GM12878 (cell line): ENCODE data around the gene DCAF12. TPM values are rescaled to one million over a fixed set of nuclear protein-coding genes. Genes with fewer than 3 reads are reported as not detected.
A peak's percentile ranks its signal among the peaks of the same experiment; 100 is the strongest.

Source experiments
- CBFB ChIP-seq: IDR thresholded peaks from 2 replicates; pipeline ENCODE4 v1.6.1; 2016; ENCODE audit warnings: antibody characterized with exemption, low read depth
- CBX5 ChIP-seq: sonication (generic); IDR thresholded peaks from 2 replicates; pipeline ENCODE4 v1.6.1; 2016; ENCODE audit warnings: low read depth, moderate library complexity, mild to moderate bottlenecking, inconsistent platforms
- CTCF ChIP-seq, 3 experiments: IDR thresholded peaks in 2 of 3; conservative IDR thresholded peaks in 1 of 3; 2 replicates each; pipeline ENCODE4 v1.5.1; 2011; ENCODE audit warnings: low read depth in 3 of 3, low read length in 3 of 3, mild to moderate bottlenecking in 3 of 3, control low read depth in 2 of 3, moderate library complexity in 2 of 3, inconsistent platforms in 1 of 3, mixed read lengths in 1 of 3; ENCODE audit not compliant: control insufficient read depth in 2 of 3, insufficient read depth in 1 of 3; ENCODE audit errors: extremely low read depth in 1 of 3
- GATAD2B ChIP-seq: fragments of 450-650 bp; conservative IDR thresholded peaks from 2 replicates; pipeline ENCODE4 v1.6.1; 2017; ENCODE audit warnings: low read depth, mild to moderate bottlenecking, moderate library complexity
- HDGF ChIP-seq: fragments of 450-650 bp; IDR thresholded peaks from 2 replicates; pipeline ENCODE4 v1.6.1; 2016; ENCODE audit warnings: antibody characterized with exemption
- IRF5 ChIP-seq: fragments of 450-650 bp; IDR thresholded peaks from 2 replicates; pipeline ENCODE4 v1.6.1; 2017; ENCODE audit warnings: borderline replicate concordance
- MTA2 ChIP-seq: fragments of 450-650 bp; IDR thresholded peaks from 2 replicates; pipeline ENCODE4 v1.6.1; 2016; ENCODE audit warnings: low read depth, mild to moderate bottlenecking, moderate library complexity
- NFXL1 ChIP-seq: fragments of 450-650 bp; IDR thresholded peaks from 2 replicates; pipeline ENCODE4 v1.6.1; 2017; ENCODE audit warnings: antibody characterized with exemption, mild to moderate bottlenecking, borderline replicate concordance
- NKRF ChIP-seq: fragments of 450-650 bp; conservative IDR thresholded peaks from 2 replicates; pipeline ENCODE4 v1.6.1; 2017; ENCODE audit warnings: mild to moderate bottlenecking, moderate library complexity
- PKNOX1 ChIP-seq: fragments of 450-650 bp; IDR thresholded peaks from 2 replicates; pipeline ENCODE4 v1.6.1; 2016; ENCODE audit warnings: mild to moderate bottlenecking
- POLR2AphosphoS5 ChIP-seq: IDR thresholded peaks from 2 replicates; pipeline ENCODE4 v1.6.1; 2011; ENCODE audit warnings: mild to moderate bottlenecking, low read length, inconsistent platforms
- RAD21 ChIP-seq: IDR thresholded peaks from 2 replicates; pipeline ENCODE4 v1.6.1; 2011; ENCODE audit warnings: mild to moderate bottlenecking, low read depth, low read length, moderate library complexity; ENCODE audit not compliant: insufficient read depth
- SMAD5 ChIP-seq: IDR thresholded peaks from 2 replicates; pipeline ENCODE4 v1.6.1; 2016; ENCODE audit warnings: antibody characterized with exemption, low read depth
- SRF ChIP-seq, 2 experiments: IDR thresholded peaks; 2 replicates each; pipeline ENCODE4 v1.6.1; 2011; ENCODE audit warnings: low read depth in 2 of 2, low read length in 2 of 2, mild to moderate bottlenecking in 1 of 2, moderate library complexity in 1 of 2
- WRNIP1 ChIP-seq: IDR thresholded peaks from 2 replicates; pipeline ENCODE4 v1.6.1; 2011; ENCODE audit warnings: low read depth, low read length, improper control_type of control experiment, borderline replicate concordance
- ZNF207 ChIP-seq: fragments of 450-650 bp; IDR thresholded peaks from 2 replicates; pipeline ENCODE4 v1.6.1; 2014; ENCODE audit warnings: antibody characterized with exemption, mild to moderate bottlenecking, borderline replicate concordance
- ZZZ3 ChIP-seq: IDR thresholded peaks from 2 replicates; pipeline ENCODE4 v1.6.1; 2011; ENCODE audit warnings: low read depth; ENCODE audit not compliant: control insufficient read depth, insufficient read length
- polyA plus RNA-seq, 11 experiments: library from polyadenylated mRNA; depleted of rRNA in 4 of 11; unstranded in 6 of 11; stranded (reverse) in 5 of 11; fragments of >200 nt; fragmentation: Nextera tagmentation in 4 of 11; fragmentation: Illumina TruSeq in 1 of 11; extraction: Ambion mirVana in 4 of 11; extraction: Trizol in 1 of 11; gene quantifications; 1 replicate in 1 of 11; 2 replicates in 10 of 11; pipeline versions ENCODE4 v1.2.1 to v1.2.3, GENCODE V29; 2011 to 2016; ENCODE audit warnings: inconsistent platforms in 2 of 11, missing spikeins in 2 of 11, low read depth in 1 of 11
- total RNA-seq, 4 experiments: library from RNA; depleted of rRNA in 3 of 4; stranded (reverse); fragments of >200 nt in 3 of 4; fragmentation: Illumina TruSeq in 1 of 4; extraction: Trizol in 1 of 4; gene quantifications; 2 replicates each; pipeline versions ENCODE4 v1.2.1 to v1.2.3, GENCODE V29; 2013 to 2021
- TF ChIP-seq, protein P1 (sequence below): fragments of 450-650 bp; formaldehyde crosslinking; IDR thresholded peaks from 2 replicates; pipeline ENCODE4 v1.4.0; 2020; ENCODE audit warnings: mild to moderate bottlenecking, moderate library complexity

DCAF12 gene
- total and polyA plus RNA-seq, 10 of the 15 experiments (the other 5 are each of a cell fraction or from before 2014, with no cell fraction given), result 11.7 to 57.6 (median 34.6) TPM

DNA sequence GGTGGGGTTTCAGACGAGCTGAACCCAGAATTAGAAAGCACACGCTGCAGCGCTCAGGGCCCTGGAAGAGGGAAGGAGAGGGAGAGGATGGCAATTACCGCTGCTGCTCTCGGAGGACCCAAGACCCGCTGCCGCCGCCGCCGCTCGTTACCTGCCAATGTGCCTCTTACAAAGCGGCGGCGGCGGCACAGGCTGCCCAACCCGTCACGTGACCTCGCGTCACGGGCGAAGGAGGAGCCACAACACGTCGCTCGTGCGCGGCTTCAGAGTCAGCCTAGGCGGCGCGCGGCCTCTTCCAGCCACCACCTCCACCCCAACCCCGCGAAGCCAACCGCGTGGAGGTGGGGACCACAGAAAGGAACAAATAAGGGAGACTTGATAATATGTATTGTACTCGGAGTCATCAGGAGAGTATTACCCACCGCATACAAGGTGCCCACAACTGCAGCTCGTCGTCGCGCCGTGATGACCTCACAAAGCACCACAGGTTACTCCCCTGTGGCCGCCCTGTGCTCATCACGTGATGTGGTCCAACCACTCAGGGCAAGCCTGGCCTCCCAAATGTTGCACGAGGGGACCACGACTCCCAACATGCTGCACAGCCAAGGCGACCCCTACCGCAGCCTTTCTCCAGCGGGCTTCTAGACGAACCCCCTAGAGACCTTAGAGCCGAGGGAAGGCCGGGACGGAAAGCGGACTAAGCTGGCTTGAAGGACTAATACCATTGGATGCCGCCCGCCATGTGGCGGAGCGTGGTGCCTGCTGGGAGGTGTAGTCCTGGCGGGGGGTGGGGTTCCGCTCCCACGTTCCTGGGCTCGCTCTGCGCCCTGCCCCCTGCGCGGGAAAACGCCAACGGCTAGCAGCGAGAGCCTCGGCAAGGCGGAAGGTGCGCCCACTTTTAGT is 77.5 kb downstream of the DCAF12 start, which contains the start of gene UBAP2 (continued):
- TF ChIP-seq SMAD5, result no peak
- TF ChIP-seq IRF5, result no peak
- TF ChIP-seq NKRF, result peak; percentile 86
- no peak for TF ChIP-seq WRNIP1
- no peak for TF ChIP-seq CTCF (IDR thresholded peaks at IDR 0.05 in 2 of 3, conservative IDR thresholded peaks at IDR 0.05 in 1 of 3; ENCODE audit: control insufficient read depth in 2 of 3, extremely low read depth in 1 of 3, insufficient read depth in 1 of 3, low read depth in 3 of 3, low read length in 3 of 3)
- TF ChIP-seq ZZZ3, result no peak
- TF ChIP-seq MTA2, result 0 out of 2 replicates have a peak, but pooled peaks have one; percentile 8
- peak; percentile 97 for TF ChIP-seq POLR2AphosphoS5
- TF ChIP-seq NFXL1, result no peak
- no peak for TF ChIP-seq PKNOX1
- no peak for TF ChIP-seq HDGF
- TF ChIP-seq CBX5, result no peak
- TF ChIP-seq CBFB, result peak; percentile 66
- 0 out of 4 replicates have a peak, but pooled peaks of 1 of the 2 experiments have one; percentile 65 for TF ChIP-seq SRF (IDR thresholded peaks at IDR 0.05; ENCODE audit: low read depth in 2 of 2, low read length in 2 of 2)
- TF ChIP-seq RAD21, result no peak
- TF ChIP-seq, protein P1, sequence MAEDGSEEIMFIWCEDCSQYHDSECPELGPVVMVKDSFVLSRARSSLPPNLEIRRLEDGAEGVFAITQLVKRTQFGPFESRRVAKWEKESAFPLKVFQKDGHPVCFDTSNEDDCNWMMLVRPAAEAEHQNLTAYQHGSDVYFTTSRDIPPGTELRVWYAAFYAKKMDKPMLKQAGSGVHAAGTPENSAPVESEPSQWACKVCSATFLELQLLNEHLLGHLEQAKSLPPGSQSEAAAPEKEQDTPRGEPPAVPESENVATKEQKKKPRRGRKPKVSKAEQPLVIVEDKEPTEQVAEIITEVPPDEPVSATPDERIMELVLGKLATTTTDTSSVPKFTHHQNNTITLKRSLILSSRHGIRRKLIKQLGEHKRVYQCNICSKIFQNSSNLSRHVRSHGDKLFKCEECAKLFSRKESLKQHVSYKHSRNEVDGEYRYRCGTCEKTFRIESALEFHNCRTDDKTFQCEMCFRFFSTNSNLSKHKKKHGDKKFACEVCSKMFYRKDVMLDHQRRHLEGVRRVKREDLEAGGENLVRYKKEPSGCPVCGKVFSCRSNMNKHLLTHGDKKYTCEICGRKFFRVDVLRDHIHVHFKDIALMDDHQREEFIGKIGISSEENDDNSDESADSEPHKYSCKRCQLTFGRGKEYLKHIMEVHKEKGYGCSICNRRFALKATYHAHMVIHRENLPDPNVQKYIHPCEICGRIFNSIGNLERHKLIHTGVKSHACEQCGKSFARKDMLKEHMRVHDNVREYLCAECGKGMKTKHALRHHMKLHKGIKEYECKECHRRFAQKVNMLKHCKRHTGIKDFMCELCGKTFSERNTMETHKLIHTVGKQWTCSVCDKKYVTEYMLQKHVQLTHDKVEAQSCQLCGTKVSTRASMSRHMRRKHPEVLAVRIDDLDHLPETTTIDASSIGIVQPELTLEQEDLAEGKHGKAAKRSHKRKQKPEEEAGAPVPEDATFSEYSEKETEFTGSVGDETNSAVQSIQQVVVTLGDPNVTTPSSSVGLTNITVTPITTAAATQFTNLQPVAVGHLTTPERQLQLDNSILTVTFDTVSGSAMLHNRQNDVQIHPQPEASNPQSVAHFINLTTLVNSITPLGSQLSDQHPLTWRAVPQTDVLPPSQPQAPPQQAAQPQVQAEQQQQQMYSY (CRISPR knock-in tag), result peak; percentile 82
- peak; percentile 26; the same call in 1 of the 2 replicates for TF ChIP-seq ZNF207
- TF ChIP-seq GATAD2B, result no peak; the same call in 1 of the 2 replicates
